ACHN (cell line): ENCODE data around the gene ALDH6A1.

Experiments used
- DNase-seq: peaks from one replicate; pipeline ENCODE4 v3.0.0-alpha.2; 2015
- in situ Hi-C: cut with HindIII; loops from 2 replicates; pipeline ENCODE4 v1.10.0; 2017; ENCODE audit warnings: low sequenced_read_pairs, low pct_ligation_motif_present, low pct_unique_long_range_greater_than_20kb

The ALDH6A1 gene

DNA sequence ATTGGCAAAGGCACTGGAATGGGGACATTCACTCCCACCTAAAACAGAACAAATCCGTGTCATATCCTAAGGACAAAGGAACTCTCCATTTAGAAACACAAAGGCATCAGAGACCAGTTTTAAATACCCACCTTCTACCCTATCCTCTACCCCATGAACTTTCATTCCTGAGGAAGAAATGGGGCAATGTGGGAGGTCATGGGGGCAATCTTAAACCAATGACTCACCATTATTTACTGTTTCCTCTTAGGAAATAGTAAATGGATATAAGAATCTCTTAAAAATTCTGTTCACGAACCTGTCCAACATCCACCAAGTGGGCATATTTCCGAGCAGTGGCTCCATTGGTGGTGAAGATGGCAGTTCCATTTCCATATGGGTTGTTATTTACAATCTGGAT, 19.4 kb downstream of the ALDH6A1 start:
- no peak for DNase-seq
- in situ Hi-C loops = no loop called here

DNA sequence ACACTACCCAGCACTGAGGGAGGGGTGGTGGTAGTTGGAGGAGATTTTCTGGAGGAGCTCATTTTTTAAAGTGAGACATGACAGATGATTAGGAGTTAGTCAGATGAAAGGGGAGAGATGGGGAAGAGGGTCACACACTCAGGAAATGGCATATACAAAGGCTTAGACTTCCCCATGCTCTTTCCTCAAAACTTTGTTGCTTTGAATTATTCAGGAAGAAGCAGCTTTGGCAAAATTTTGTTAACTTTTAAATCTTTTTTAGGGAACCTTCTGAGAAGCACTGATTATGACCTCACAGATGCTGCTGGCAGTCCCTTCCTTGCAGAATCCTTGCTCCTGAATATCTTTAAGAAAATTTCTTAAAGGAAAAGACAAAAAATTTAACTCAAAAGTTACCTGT, 19.8 kb downstream of the ALDH6A1 start:
- in situ Hi-C loops = no loop called here
- DNase-seq = no peak

DNA sequence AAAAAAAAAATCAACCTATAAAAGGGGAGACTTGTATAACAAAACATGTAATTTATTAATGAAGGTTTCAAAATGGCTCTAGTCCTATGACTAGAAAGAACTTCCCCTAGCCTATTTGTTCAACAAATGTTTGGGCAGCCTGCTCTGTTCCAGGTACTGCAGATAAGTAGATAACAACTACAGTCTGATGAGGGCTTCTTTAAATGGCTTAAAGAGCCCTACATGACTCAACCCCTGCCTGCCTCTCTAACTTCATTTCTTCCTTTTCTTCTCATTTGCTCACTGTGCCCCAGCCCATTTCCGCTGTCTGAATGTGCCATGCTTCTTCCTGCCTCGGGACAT, 21.5 kb downstream of the ALDH6A1 start:
- no peak for DNase-seq

DNA sequence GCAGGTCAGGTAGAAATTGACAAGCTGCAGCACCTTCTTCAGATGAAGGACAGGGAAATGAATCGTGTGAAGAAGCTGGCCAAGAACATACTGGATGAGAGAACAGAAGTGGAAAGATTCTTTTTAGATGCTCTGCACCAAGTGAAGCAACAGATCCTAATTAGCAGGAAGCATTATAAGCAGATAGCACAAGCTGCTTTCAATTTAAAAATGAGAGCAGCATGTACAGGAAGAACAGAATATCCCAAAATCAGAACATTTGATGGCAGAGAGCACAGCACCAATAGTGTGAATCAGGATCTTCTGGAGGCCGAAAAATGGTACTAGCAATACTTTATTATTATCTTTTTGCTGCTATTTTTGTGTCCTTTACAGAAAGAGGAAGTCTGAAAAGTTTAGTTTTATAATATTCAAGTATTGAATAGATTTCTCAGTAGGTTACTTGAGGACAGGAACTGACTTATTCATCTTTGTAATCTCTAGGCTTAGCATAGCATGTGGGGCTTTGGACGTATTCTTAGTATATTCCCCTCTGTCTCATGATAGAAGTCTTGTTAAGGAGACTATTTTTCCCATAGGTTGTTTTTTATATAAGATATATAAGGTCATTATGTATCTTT, 34.3 kb downstream of the ALDH6A1 start:
- in situ Hi-C loops = no loop called here

More for the DNA sequence above, 21.5 kb downstream of the ALDH6A1 start:
- in situ Hi-C loops = no loop called here

DNA sequence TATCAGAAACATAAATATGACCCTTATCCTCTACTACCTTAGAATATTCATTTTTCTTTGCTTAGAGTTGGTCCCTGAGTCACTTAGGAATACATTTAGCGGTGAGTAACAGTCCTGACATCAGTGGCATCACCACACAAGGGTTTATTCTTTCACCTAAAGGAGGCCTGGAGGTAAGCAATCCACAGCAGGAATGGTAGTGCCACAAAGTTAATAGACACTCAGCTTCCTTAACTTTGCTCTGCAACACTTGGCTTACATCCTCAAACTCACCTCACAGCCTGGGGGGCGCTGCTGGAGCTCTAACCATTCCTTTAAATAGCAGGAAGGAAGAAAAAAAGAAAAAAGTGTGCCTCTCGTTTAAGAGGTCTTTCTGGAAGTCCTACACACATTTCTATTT, 36.0 kb downstream of the ALDH6A1 start:
- in situ Hi-C loops = no loop called here
- DNase-seq = peak; percentile 75

More for the DNA sequence above, 34.3 kb downstream of the ALDH6A1 start:
- DNase-seq = no peak

DNA sequence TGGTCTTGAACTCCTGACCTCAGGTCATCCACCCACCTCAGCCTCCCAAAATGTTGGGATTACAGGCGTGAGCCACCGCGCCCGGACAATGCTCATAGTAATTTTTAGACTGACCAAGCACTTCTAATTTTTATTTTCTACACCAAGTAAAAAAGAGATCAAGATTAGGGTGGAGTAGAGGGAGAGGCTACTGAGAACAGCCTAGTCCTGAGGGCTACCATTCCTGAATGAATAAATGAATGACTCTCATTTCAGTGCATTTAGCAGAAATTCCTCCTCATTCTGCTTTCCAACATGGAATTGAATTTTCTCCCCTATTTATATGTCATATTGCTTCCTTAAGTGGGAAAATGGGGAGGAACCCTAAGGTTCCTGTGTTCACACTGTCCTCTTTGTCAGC, 38.7 kb downstream of the ALDH6A1 start:
- DNase-seq = no peak
- in situ Hi-C loops = no loop called here

DNA sequence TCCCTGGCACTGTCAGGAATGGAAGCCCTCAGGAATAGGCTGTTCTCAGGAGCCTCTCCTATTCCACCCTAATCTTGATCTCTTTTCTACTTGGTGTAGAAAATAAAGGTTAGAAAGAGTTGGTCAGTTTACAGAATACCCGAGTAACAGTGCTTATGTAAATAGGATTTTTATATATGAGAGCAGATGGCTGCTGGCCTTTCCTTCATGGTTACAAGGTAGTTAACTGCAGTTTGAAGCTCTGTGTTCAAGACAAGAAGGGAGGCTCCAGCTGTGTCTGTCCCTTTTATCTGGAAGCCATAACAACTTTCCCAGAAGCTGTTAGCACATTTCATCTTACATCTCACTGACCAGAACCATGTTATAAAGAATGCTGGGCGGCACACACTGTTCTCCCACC, 42.0 kb downstream of the ALDH6A1 start:
- DNase-seq = no peak
- in situ Hi-C loops = no loop called here

DNA sequence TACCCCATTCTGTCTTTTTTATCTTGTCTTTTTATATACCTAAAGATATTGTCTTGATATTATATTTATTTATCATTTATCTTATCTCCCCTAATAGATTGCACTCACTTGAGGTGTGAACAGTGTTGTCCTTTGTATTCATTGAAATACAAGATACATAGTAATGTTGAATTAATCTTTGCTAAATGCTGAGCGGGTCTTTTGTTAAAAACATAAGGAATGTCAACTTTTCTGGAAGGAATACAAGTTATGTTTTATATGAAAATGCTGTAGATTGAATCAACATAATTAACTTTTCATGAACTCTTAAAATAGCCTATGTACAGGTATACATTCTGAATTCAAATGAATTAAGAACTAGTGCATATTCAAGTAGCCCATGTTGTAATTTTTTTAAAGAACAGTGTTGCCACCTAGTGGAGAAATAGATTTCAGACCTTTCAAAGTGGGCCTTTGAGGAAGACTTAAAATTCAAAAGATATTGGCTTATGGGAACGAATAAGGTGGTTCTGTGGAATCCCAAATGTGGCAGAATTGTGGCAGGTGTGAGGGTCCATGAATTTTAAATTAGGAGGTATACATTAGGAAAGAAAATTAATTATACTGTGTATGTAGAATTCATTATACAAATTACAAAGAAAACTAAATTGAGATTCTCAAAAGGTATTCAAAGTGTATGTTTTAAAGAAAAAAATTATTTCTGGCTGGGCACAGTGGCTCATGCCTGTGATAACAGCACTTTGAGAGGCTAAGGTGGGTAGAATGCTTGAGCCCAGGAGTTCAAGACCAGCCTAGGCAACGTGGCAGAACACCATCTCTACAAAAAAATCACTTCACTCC, 46.0 kb downstream of the ALDH6A1 start:
- DNase-seq = peak; percentile 63
- in situ Hi-C loops = no loop called here

DNA sequence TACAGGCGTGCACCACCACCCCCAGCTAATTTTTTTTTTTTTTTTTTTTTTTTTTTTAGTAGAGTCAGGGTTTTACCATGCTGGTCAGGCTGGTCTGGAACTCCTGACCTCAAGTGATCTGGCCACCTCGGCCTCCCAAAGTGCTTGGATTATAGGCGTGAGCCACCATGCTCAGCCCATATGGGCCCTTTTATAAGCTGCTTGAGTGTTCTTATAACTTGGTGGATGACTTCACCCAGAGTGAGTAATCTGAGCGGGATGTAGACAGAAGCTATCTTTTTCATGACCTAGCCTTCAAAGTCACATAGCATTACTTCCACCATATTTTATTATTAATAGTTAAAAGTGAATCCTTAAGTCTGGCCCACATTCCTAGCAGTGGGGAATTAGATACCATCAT, 48.7 kb downstream of the ALDH6A1 start:
- in situ Hi-C loops = no loop called here
- DNase-seq = no peak

DNA sequence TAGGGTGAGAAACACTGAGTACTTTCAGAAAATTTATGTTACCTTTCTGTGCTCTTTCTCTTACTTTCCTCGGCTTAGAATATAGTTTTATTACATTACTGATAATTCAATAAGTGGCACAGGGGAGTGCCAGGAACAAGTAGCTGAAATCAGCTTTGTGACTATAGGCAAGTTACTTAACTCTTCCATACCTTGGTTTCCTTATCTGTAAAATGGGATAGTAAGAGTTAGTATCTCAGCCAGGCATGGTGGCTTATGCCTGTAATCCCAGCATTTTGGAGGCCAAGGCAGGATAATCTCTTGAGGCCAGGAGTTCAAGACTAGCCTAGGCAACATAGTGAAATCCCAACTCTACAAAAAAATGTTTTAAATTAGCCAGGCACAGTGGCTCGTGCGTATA, 49.7 kb downstream of the ALDH6A1 start:
- no peak for DNase-seq
- in situ Hi-C loops = no loop called here

DNA sequence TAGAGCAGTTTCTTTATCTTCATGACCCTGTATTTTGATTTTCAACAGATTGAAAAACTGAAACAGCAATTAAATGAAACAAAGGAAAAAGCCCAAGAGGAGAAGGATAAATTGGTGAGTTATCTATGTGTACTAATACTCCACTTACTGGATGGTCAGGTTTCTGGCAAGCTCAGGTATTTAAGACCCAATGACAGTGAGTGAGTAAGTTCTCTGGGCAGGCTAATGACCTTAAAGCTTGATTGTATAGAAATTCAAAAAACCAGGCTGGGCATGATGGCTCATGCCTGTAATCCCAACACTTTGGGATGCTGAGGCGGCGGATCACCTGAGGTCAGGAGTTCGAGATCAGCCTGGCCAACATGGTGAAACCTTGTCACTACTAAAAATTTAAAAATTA, 55.1 kb downstream of the ALDH6A1 start:
- in situ Hi-C loops = no loop called here

DNA sequence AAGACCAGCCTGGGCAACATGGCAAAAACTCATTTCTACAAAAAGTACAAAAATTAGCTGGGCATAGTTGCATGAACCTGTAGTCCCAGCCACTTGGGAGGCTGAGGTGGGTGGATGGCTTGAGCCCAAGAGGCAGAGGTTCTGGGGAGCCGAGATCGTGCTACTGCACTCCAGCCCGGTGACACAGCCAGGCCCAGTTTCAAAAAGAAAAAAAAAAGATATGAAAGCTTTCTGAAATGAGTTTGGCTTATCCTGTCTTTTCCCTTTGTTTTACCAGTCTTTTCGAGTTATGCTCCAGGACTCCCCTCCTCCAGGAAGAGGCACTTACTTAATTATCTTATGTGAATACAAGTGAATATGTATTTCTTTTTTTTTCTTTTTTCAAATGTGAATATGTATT, 61.9 kb downstream of the ALDH6A1 start:
- DNase-seq = no peak
- in situ Hi-C loops = no loop called here

More for the DNA sequence above, 55.1 kb downstream of the ALDH6A1 start:
- DNase-seq = no peak

DNA sequence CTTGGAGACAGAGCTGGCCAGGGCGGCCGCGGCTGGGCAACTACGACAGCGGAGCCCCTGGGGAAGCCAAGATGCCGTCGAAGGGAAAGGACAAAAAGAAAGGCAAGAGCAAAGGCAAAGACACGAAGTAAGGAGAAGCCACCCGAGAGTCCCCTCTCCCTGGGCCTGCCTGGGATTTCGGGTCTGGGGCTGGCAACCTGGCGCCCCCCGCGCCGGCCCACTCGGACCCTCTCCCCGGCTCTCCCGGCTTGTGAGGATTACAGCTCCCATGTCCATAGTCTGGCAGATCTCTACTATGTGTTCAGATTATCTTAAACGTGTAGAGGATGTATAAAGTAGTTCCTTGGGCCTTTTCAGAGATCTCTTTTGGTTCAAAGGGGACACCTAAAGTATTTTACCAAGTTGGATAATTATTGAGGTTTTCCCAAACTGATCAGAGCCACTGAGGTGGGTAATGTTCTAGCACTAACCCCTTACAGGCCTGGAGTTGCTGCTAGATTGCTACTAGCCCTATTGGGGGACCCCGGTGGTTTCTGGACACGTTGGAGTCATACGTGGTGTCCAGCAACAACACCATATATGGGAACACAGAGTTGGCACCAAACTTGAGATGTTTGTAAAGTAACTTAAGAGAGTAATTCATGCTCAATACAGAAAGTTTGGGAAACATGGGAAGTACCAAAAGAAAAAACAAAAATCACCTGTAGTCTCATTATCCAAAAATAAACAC, 64.7 kb downstream of the ALDH6A1 start:
- in situ Hi-C loops = no loop called here
- no peak for DNase-seq

DNA sequence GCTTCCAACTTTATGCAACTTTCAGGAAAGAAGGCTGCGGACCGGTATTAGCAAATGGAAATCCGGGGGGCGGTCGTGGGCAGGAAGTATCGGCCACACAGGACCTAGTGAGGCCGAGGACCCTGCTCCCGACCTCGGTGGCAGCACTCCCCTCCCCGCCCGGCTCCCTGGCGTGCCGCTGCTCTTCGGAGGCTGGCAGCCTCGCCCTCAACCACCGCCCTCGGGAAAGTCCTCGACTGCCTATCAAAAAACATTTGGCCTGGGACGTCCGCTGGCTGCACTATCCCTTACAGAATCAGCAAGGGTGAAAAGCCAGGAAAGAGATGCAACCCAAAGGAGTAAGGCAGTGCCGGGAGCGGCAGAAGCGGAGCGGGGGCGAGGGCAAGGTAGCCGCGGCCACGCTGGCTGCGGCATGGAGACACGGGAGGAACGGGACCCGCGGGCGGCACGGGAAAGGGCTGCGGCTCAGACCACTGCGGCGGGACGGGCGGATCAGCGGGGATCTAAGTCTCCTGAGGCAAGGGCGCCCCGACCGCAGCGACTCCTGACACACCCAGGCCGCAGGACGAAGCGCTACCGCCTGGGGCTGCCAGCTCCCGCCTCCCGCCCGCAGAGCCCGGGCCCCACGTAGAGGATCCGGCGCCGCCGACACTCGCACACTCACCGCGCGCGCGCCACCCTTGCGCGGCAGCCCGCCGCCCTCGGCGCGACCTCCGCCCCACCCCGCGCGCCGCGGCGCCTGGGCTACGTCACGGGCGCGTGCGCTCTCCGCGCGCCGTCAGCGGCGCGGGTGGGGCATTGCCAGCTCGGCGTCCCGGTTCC, 65.5 kb downstream of the ALDH6A1 start, which contains the start of the genes BBOF1 and ENTPD5:
Gene BBOF1 (plus strand): TSS at position 764 of the 822 bp plus-strand sequence. CDS start 130 bp downstream, outside the sequence.
Gene ENTPD5 (minus strand): TSS at position 703 of the 822 bp plus-strand sequence. CDS start 31,186 bp downstream, outside the sequence.
- peak; percentile 88 for DNase-seq
- in situ Hi-C loops = no loop called here

DNA sequence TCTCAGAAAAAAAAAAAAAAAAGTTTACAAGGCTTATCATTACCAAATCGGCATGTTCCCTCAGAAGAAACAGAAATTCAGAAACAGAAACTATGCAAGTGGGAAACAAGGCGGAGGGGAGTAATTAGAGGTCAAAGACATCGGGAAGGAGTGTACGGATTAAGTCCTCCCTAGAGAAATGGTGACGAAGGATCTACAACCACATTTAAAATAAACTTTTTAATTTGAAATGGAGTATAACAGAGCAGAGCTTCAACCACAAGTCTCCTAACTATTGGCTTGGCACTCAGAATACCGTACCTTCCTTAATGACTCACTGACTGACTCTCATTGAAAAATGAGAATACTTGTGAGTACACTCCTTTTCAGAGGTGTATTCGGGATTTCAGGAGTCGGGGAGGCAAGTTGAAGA, 66.1 kb downstream of the ALDH6A1 start:
- peak; percentile 67 for DNase-seq
- in situ Hi-C loops = no loop called here

DNA sequence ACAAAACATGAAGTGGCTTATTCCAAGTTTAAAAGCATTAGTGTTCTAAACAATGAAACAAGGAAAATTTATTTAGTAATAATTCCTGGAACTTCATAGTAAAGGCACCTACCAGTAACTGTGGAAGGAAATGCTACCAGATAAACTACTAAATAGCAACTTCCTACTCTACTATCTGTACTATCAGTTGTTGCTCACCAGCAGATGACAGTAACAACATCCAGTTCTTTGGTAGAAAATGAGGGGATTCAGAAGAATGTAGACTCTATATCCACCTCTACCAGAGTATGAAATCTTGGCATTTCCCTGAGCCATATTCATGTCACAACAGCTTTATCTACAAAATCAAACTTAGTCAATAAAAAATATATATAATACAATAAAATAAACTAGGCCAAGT, 68.3 kb downstream of the ALDH6A1 start:
- DNase-seq = no peak

DNA sequence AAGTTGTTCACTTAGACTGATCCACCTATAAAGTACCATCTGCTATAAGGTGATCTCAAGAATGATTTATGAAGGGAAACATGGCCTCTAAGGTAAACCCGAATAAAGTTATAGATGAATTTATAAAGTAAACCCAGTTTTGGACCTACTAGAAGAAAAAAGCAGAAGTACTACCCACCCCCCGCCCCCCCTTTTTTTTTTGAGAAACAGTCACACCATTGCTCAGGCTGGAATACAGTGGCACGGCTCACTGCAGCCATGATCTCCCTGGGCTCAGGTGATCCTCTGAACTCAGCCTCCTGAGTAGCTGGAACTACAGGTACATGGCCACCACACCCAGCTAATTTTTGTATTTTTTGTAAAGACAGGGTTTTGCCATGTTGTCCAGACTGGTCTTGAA, 69.1 kb downstream of the ALDH6A1 start:
- in situ Hi-C loops = no loop called here
- DNase-seq = no peak

More for the DNA sequence above, 68.3 kb downstream of the ALDH6A1 start:
- in situ Hi-C loops = no loop called here

DNA sequence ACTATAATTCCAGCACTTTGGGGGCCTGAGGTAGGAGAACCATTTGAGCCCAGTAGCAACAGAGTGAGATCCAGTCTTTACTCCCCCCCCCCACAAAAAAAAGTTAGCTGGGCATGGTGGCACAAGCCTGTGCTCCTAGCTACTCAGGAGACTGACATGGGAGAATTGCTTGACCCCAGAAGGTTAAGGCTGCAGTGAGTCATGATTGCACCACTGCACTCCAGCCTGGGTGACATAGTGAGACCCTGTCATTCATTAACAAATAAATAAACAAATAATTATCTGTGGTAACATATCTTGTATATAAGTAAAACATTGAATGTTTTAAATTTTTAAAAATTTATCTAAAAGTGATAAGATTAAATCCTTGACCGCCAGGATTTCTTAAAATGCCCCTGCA, 70.0 kb downstream of the ALDH6A1 start:
- in situ Hi-C loops = no loop called here
- DNase-seq = peak; percentile 74
